Measurements from ENCODE around the gene PGS1. TPM values are rescaled to one million over a fixed set of nuclear protein-coding genes. Genes with fewer than 3 reads are reported as not detected.

The PGS1 gene
- total and polyA plus RNA-seq, 2 of the 8 experiments (the other 6 are each of a cell fraction or from before 2014, with no cell fraction given), result 46.7 to 60.0 TPM

- no peak overlapping the region for H3K56ac ChIP-seq (replicated peaks; ENCODE audit: insufficient read length, low read depth, low read length)
- H2AK5ac ChIP-seq (ENCODE audit: low read depth, low read length), result no peak overlapping the region
- no peak overlapping the region for H3K27ac ChIP-seq (ENCODE audit: low read depth, low read length)
- H3K27me3 ChIP-seq (replicated peaks in 1 of 4; ENCODE audit: control insufficient read depth in 3 of 4, extremely low read depth in 1 of 4, insufficient read depth in 3 of 4, low read length in 3 of 4), result no peaks in the 10 kb centered on the region
- no peak for FAIRE-seq
- H3K23ac ChIP-seq (ENCODE audit: insufficient read length), result no peak overlapping the region
- H3K4ac ChIP-seq (replicated peaks; ENCODE audit: insufficient read length, low read depth, low read length), result no peak overlapping the region
- H3K18ac ChIP-seq (ENCODE audit: extremely low read depth, low read length), result no peak overlapping the region
- no peaks in the 10 kb centered on the region for H4K20me1 ChIP-seq (replicated peaks in 1 of 2; ENCODE audit: control insufficient read depth in 1 of 2, insufficient read depth in 2 of 2, low read length in 2 of 2)
- no peak overlapping the region for H2BK20ac ChIP-seq (ENCODE audit: low read length)
- 0 out of 2 replicates have a peak, but pooled peaks cover 3% of the 10 kb centered on the region for H3K23me2 ChIP-seq (ENCODE audit: low read depth, low read length)
- ChIA-PET CTCF (ENCODE audit: partially characterized antibody) (interaction anchor here (0.7 to 1.4 kb wide), 2 partner anchors 17 to 127 kb away, joined by 3 to 4 read pairs; no protein-coding TSS in a partner anchor), POLR2A (ENCODE audit: partially characterized antibody) (no interaction called here)
- H3K9ac ChIP-seq (replicated peaks in 1 of 4; ENCODE audit: extremely low read depth in 1 of 4, low read depth in 3 of 4, low read length in 3 of 4), result no peak overlapping the region
- no peaks in the 10 kb centered on the region for H3K4me1 ChIP-seq (replicated peaks in 1 of 4; ENCODE audit: control insufficient read depth in 3 of 4, insufficient read depth in 4 of 4, low read length in 3 of 4)
- H4K91ac ChIP-seq (replicated peaks; ENCODE audit: insufficient read length, low read length), result no peak overlapping the region
- H2BK15ac ChIP-seq (ENCODE audit: low read length), result no peak overlapping the region
- no peak overlapping the region for H3K4me2 ChIP-seq (ENCODE audit: insufficient read depth in 1 of 2, low read depth in 2 of 2, low read length in 2 of 2)
- 78% methylated on average over 8 of the region's 8 CpGs; no CpG with 5 or more reads in 1 of the 2 experiments for whole genome bisulfite sequencing, 2 experiments (ENCODE audit: extremely low coverage in 1 of 2, insufficient coverage in 1 of 2, insufficient read length in 1 of 2, insufficient replicate concordance in 2 of 2, low coverage in 1 of 2, low lambda C conversion rate in 2 of 2, missing lambda C conversion rate in 1 of 2)
- no peak overlapping the region for H2AFZ ChIP-seq (ENCODE audit: low read length)
- no peak for DNase-seq (ENCODE audit: low read depth in 1 of 2, low spot score in 2 of 2)
- no peak for TF ChIP-seq KDM1A (IDR thresholded peaks at IDR 0.05; ENCODE audit: borderline replicate concordance, low read length)
- TF ChIP-seq TEAD4 (IDR thresholded peaks at IDR 0.05; ENCODE audit: low read depth, low read length), result no peak
- TF ChIP-seq SP4 (IDR thresholded peaks at IDR 0.05; ENCODE audit: low read length), result no peak
- no peak for TF ChIP-seq PHF8 (conservative IDR thresholded peaks at IDR 0.05; ENCODE audit: low read depth, low read length)
- no peak for TF ChIP-seq TBP (IDR thresholded peaks at IDR 0.05; ENCODE audit: low read depth, low read length)
- no peak for TF ChIP-seq CHD2 (IDR thresholded peaks at IDR 0.05; ENCODE audit: low read length)
- no peak overlapping the region for H2BK5ac ChIP-seq (ENCODE audit: low read depth, low read length)
- H3K36me3 ChIP-seq (ENCODE audit: control insufficient read depth in 2 of 4, insufficient read depth in 4 of 4, low read length in 3 of 4), result no peaks in the 10 kb centered on the region
- no peaks in the 10 kb centered on the region for H3K79me1 ChIP-seq (ENCODE audit: low read depth, low read length)
- H3K9me3 ChIP-seq (ENCODE audit: insufficient read depth in 2 of 2, low read depth in 1 of 2, low read length in 1 of 2), result peaks cover 6% of the 10 kb centered on the region in 2 experiments; a peak in 2 of 4 replicates
- no peak overlapping the region for H4K5ac ChIP-seq (ENCODE audit: insufficient read length, low read depth, low read length)
- no peak overlapping the region for H2BK12ac ChIP-seq (ENCODE audit: low read depth, low read length)
- no peaks in the 10 kb centered on the region for H3K79me2 ChIP-seq (ENCODE audit: control insufficient read depth in 1 of 2, insufficient read depth in 2 of 2, low read length in 2 of 2)
- H2BK120ac ChIP-seq (replicated peaks; ENCODE audit: low read depth, low read length), result no peak overlapping the region
- H3K14ac ChIP-seq (ENCODE audit: insufficient read length), result no peak overlapping the region
- no peak overlapping the region for H3K4me3 ChIP-seq (ENCODE audit: extremely low read depth in 1 of 4, insufficient read depth in 2 of 4, low read depth in 3 of 4, low read length in 4 of 4)
- H4K8ac ChIP-seq (ENCODE audit: extremely low read depth, insufficient read depth, low read length), result no peak overlapping the region
Observed at GRCh38 chr17:78462148-78462547, 83.7 kb downstream of the PGS1 start.
